ENCODE measurements around the gene MEI1. TPM values are rescaled to one million over a fixed set of nuclear protein-coding genes. Genes with fewer than 3 reads are reported as not detected.

Gene MEI1
- total RNA-seq, 1 experiment from 2014 or later = 0.61 TPM

GRCh38 chr22:41779929-41780505, 80.7 kb downstream of the MEI1 start:
- Histone ChIP-seq H3F3A (ENCODE audit: insufficient read depth, low read depth) (peaks cover 5% of the 10 kb centered on the region; the same call in 1 of the 2 replicates), H3K9me3 (ENCODE audit: insufficient read depth, low read depth) (no peaks in the 10 kb centered on the region), H3K27ac (no peak overlapping the region), H2AFZ (no peak overlapping the region), H3K27me3 (ENCODE audit: insufficient read depth, low read depth) (no peaks in the 10 kb centered on the region), H3K4me2 (no peak overlapping the region), H3K79me2 (ENCODE audit: low read depth) (no peaks in the 10 kb centered on the region), H4K20me1 (ENCODE audit: insufficient read depth) (no peaks in the 10 kb centered on the region), H3K4me3 (no peak overlapping the region), H3K9me2 (ENCODE audit: insufficient read depth) (no peaks in the 10 kb centered on the region), H3K4me1 (replicated peaks; ENCODE audit: insufficient read depth) (peaks cover 11% of the 10 kb centered on the region), H3K36me3 (ENCODE audit: low read depth) (no peaks in the 10 kb centered on the region)
- CTCF ChIA-PET = no interaction called here
- intact Hi-C loops (cut with micrococcal nuclease; ENCODE audit: unreplicated experiment) = no loop called here
- DNase-seq = no peak
- POLR2A ChIA-PET (ENCODE audit: unreplicated experiment) = interaction anchor here (0.5 kb wide), 1 partner anchor 83 kb away, joined by 4 read pairs; no protein-coding TSS in a partner anchor
- no peak for TF ChIP-seq CTCF (conservative IDR thresholded peaks at IDR 0.05)
- no peak for TF ChIP-seq EZH2 (IDR thresholded peaks at IDR 0.05; ENCODE audit: low read depth)
- BruUV-seq (replicated peaks) = no TSS peak

- Histone ChIP-seq H3F3A (ENCODE audit: insufficient read depth, low read depth) (peaks cover under 1% of the 10 kb centered on the region; the same call in 1 of the 2 replicates), H3K79me2 (ENCODE audit: low read depth) (no peaks in the 10 kb centered on the region), H2AFZ (no peak overlapping the region), H3K9me2 (ENCODE audit: insufficient read depth) (no peaks in the 10 kb centered on the region), H3K4me1 (replicated peaks; ENCODE audit: insufficient read depth) (peaks cover 7% of the 10 kb centered on the region), H3K4me3 (no peak overlapping the region), H3K27me3 (ENCODE audit: insufficient read depth, low read depth) (no peaks in the 10 kb centered on the region), H3K9me3 (ENCODE audit: insufficient read depth, low read depth) (no peaks in the 10 kb centered on the region), H3K36me3 (ENCODE audit: low read depth) (no peaks in the 10 kb centered on the region), H3K4me2 (no peak overlapping the region), H3K27ac (no peak overlapping the region), H4K20me1 (ENCODE audit: insufficient read depth) (no peaks in the 10 kb centered on the region)
- CTCF ChIA-PET = interaction anchor here (0.7 kb wide), 1 partner anchor 1890 kb away, joined by 13 read pairs; no protein-coding TSS in a partner anchor
- no peak for DNase-seq
- no TSS peak for BruUV-seq (replicated peaks)
- intact Hi-C loops (cut with micrococcal nuclease; ENCODE audit: unreplicated experiment) = no loop called here
- POLR2A ChIA-PET (ENCODE audit: unreplicated experiment) = interaction anchor here (0.5 to 0.6 kb wide), 2 partner anchors 76 to 84 kb away, joined by 4 to 21 read pairs; no protein-coding TSS in a partner anchor
- TF ChIP-seq EZH2 (IDR thresholded peaks at IDR 0.05; ENCODE audit: low read depth) = no peak
- TF ChIP-seq CTCF (conservative IDR thresholded peaks at IDR 0.05) = no peak
Measured at GRCh38 chr22:41780746-41781505, 81.6 kb downstream of the MEI1 start.

- Histone ChIP-seq H3F3A (ENCODE audit: insufficient read depth, low read depth) (no peaks in the 10 kb centered on the region), H3K36me3 (ENCODE audit: low read depth) (no peaks in the 10 kb centered on the region), H3K27ac (no peak overlapping the region), H3K9me2 (ENCODE audit: insufficient read depth) (no peaks in the 10 kb centered on the region), H3K79me2 (ENCODE audit: low read depth) (no peaks in the 10 kb centered on the region), H3K4me1 (replicated peaks; ENCODE audit: insufficient read depth) (peaks cover under 1% of the 10 kb centered on the region; the same call in 1 of the 2 replicates), H3K9me3 (ENCODE audit: insufficient read depth, low read depth) (no peaks in the 10 kb centered on the region), H3K27me3 (ENCODE audit: insufficient read depth, low read depth) (no peaks in the 10 kb centered on the region), H3K4me2 (no peak overlapping the region), H3K4me3 (no peak overlapping the region), H4K20me1 (ENCODE audit: insufficient read depth) (no peaks in the 10 kb centered on the region), H2AFZ (no peak overlapping the region)
- BruUV-seq (replicated peaks) = no TSS peak
- ChIA-PET CTCF (no interaction called here), POLR2A (ENCODE audit: unreplicated experiment) (interaction anchor here (0.6 kb wide), 1 partner anchor 76 kb away, joined by 21 read pairs; no protein-coding TSS in a partner anchor)
- DNase-seq = no peak
- intact Hi-C loops (cut with micrococcal nuclease; ENCODE audit: unreplicated experiment) = no loop called here
- no peak for TF ChIP-seq EZH2 (IDR thresholded peaks at IDR 0.05; ENCODE audit: low read depth)
- no peak for TF ChIP-seq CTCF (conservative IDR thresholded peaks at IDR 0.05)
Measured at GRCh38 chr22:41781507-41781906, 82.2 kb downstream of the MEI1 start.
